GM18499 (cell line): Measurements from ENCODE around the gene FBXO10.
"Not testable (repeated sequence)": the region's sequence is repeated elsewhere in the genome, so short reads cannot be mapped to it uniquely, and the experiment has no call there.

Experiments
- ATAC-seq: cut with Tn5 transposase; IDR thresholded peaks from one replicate; pipeline ENCODE4 v1.9.1; 2021; ENCODE audit warnings: moderate number of reproducible peaks; ENCODE audit not compliant: insufficient read depth, unreplicated experiment

Gene FBXO10

DNA sequence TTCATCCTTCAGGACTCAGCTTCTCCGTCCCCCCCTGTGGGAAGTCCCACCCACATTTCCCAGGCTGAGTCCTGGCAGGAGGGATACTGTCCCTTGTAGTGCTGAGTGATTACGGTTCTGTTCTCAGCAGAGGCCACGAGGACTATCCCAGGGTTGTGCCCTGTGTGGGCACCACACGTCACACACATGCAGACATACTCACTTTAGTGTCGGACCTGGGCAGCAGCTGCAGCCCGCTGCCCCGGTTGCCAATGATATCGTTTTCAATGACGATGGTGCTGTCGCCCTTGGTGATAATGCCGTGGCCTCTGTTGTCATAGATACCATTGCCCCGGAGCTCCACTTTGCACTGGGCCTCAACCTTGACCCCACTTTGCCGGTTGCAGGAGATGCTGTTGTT lies 58.3 kb downstream of the FBXO10 start:
- ATAC-seq = no peak

DNA sequence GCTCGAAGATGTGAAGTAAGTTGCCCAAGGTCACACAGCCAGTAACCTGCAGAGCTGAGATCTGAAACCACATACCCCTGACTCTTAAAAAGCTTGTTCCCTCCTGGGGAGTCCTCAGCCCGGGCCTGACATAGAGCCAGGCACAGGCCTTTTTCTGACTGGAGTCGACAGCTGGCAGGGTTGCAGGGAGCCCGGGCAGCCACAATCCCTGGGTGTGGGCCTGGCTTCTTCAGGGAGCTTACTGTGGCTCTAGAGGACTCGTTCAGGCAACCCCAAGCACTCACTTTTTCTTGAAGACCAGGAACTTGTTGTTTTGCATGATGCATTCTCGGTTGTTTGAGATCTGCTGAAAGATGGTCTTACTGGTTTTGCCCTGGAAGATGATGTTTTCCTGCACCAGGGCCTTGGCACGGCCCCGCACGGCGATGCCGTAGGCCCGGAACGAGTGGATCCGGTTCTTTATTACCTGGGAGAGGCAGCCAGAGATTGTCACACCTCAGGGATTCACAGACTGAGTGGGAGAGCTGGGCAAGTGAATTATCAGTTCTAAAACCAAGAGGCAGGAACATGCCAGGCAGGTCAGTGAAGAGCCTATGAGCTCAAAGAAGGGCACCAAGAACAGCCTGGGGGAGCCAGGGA lies 60.4 kb downstream of the FBXO10 start:
- no peak for ATAC-seq

DNA sequence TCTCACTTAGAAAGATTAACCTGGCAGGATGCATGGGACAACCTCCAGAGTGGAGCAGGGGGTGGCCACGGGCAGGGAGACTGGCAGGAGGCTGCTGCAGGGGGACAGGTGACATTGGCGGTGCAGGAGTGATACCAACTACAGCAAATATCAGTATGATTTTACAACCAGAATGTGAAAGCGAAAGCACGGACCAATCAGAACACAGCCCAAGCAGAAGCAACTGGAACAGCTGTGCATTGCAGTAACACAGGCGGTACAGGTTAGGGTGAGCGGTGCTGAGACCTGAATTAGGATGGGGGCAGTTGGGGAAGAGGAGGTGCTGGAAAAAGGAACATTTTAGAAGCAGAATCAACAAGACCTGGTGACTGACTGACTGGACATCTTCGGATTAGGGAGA lies 61.2 kb downstream of the FBXO10 start:
- no peak for ATAC-seq

DNA sequence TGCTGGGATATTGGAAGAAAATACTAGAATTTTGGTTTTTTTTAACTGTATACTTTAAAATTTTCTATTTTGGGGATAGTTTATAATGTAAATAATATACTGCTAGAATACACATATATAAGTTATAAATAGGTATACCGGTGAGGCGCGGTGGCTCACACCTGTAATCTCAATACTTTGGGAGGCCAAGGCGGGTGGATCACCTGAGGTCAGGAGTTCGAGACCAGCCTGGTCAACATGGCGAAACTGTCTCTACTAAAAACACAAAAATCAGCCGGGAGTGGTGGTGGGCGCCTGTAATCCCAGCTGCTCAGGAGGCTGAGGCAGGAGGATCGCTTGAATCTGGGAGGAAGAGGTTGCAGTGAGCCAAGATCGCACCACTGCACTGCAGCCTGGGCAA lies 61.8 kb downstream of the FBXO10 start:
- not testable (repeated sequence) for ATAC-seq

DNA sequence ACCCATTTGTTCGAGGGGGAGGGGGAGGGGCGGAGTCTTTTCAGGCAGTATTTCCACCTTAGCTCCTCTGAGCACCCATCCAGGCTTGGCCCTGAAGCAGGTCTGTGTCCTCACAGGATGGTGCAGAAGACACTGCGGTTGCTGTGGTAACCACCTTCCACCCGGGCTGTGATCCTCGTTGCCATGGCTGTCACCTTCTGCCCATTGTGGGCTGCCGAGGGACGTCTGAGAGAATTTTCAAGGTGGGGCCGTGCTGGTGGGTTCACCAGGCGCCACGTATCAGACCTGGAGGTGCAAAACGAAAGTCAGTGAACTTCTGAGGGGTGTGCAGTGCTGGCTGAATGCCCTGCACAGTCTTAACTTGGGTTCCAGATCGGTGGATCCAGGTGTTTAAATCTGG lies 63.7 kb downstream of the FBXO10 start:
- ATAC-seq = no peak

DNA sequence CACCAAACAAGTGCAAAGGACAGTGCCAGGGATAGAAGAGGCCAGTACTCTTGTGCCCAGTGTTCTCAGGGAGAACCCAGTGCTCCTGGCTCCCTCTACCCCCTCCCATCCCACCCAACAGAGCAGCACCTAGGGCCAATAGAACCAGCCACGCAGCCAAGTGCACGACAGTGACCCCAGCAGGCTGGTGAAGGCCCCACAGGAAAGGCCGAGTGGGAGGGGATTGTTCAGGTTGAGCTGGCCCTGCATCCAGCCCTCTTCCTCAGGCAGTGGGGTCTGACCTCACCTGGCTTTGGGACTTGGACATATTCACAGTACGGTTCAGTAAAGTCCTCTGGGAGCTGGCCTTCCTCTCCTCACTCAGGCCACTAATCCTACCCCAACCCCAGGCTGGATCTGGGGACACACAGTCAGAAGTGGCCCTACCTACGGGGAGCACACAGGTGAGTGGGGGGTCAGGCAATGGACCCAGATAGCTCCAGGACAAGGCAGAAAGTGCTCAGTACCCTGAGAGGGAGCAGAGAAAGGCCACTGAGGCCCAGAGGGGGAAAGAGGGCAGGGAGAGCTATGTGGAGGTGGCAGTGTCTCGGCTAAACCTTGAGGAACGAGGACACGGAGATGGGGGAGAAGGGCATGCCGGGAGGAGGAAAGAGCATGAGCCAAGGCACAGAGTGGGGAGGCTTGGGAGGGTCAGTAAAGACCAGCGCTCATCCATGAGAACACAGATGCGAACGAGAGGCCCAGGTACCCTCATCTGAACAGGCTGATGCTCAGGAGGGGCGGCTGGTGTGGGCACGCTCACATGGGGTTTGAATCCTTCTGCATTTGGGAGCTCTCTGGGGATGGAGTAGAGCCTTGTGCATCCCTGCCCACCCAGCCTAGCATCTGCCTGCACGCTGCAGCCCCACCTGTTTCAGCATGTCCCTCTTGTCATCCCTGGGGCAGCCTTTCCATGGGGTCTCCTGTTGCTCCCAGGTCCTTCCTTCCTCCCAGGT lies 64.9 kb downstream of the FBXO10 start:
- no peak for ATAC-seq

DNA sequence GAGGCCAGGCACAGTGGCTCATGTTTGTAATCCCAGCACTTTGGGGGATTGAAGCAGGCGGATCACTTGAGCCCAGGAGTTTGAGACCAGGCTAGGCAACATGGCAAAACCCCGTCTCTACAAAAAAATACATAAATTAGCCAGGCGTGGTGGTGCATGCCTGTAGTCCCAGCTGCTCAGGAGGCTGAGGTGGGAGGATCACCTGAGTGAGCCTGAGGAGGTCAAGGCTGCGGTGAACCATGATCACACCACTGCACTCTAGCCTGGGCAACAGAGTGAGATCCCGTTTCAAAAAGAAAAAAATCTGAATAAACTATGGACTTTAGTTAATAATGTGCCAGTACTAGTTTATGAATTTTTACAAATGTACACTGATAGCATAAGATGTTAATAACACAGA lies 66.1 kb downstream of the FBXO10 start:
- ATAC-seq = not testable (repeated sequence)

DNA sequence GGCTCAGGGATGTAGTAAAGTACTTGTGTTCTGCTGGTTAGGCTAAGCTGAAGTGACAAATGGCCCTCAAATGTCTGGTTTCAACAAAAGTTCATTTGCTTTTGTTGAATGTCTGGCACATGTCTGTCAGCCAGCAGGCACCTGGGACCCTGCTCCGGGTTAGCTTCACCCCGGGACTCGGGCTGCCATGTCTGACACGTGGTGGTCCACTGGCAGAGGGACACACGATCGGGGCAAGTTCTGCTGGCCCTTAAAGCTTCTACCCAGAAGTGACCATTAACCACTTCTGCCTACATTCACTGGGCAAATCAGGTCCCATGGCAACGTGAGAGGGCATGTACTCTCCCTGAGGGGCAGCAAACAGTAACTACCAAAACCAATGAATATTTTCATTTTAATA lies 66.6 kb downstream of the FBXO10 start:
- no peak for ATAC-seq

DNA sequence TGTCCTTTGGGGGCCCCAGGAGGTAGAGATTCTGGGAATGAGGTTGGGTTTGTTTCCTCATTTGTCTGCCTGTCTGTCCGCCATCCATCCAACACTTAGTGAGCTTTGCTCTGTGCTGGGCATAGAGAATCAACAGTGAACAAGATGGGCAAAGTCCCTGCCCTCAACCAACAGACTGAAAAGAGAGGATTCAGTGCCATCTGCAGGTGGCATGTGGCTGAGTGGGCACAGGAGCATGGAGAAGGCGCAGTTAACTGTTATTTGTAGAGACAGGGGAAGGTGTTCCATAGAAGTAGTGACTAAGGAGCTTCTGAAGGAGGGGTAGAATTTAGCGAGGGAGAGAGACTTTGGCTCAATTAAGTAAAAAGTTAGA lies 67.4 kb downstream of the FBXO10 start:
- ATAC-seq = no peak

DNA sequence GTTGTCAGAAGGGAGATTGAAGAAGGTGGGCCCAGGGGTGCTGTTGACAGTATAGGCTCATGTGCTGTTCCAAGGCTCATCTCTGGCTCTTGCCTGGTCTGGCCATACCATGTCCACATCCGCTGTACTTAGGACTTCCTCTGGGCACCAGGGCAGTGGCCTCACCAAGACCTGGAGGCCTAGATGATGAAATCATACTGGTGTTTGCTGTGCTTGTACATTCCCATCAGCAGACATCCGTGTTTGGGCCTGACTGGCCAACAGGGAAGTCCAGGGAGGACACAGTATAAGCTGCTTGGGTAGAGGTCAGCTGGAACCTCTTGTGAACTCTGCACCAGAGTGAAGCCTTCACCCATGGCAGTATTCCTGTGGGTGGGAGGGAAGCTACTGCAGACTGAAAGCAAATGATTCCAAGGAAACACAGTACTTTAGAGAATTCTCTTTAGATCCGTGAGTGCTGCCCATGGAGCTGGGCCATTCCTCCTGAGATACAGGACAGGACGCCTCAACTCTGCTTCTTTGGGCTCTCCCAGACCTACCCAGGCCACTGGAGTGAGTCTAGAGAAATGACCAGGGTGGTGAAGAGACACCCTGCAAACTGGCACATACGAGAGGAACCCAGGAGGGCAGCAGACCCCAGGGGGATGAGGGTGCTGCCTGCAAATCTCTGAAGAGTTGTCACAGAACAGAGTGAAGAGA lies 67.9 kb downstream of the FBXO10 start:
- ATAC-seq = no peak

DNA sequence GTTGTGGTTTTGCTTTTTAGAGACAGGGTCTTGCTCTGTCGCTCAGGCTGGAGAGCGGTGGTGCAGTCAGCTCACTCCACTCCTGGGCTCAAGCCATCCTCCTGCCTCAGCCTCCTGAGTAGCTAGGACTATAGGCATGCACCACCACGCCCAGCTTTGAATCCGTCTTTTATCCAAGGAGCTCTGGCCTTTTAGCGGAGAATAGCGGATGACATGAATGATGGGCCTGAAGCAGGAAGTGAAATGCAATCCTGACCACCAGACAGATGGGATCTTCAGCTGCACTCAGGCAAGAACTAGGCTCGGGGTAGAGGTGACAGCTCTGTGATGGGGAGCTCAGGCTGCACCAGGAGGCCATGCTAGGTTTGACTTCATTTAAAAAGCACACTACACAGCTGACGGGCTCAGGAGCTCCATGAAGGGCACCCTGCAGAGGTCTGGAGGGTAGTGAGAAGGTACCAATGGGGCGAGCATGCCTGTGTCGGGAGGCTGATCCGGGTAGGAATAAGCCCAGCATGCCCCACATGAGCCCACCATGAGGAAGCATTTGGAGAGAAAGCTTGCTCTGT lies 68.5 kb downstream of the FBXO10 start:
- no peak for ATAC-seq

DNA sequence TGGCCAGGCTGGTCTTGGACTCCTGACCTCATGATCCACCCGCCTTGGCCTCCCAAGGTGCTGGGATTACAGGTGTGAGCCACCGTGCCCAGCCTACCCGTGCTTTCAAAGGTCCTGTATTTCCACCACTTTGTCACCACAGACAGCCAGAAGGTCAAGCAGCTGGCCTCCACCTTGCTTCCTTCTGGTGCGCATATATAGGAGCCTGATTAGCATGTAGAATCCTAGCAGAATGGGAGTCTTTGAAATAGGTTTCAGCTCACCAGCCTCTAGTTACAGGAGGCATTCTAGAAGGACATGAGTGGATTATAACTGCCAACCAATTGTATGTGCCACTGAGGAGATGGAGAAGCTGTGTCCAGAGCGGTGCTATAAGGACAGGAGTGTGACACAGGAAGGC lies 71.6 kb downstream of the FBXO10 start:
- ATAC-seq = no peak

DNA sequence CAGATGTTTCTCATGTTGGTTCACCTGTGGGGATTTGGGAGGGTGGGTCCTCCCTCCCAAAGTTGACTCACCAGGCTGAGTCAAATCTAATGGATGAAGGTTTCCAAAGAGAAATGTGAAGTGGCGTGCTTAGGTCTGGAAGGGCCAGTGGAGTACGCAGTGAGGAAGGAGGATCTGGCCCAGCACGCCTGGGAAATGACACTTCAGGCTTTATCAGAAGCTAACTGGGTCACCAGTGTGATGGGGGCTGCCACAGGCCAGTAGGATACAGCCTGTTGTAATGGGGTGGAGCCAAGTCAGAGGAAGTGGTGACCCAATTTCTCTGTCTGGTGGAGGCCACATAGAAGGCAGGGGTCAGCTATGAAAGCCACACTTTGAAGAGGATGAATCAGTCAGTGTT lies 72.4 kb downstream of the FBXO10 start:
- no peak for ATAC-seq

DNA sequence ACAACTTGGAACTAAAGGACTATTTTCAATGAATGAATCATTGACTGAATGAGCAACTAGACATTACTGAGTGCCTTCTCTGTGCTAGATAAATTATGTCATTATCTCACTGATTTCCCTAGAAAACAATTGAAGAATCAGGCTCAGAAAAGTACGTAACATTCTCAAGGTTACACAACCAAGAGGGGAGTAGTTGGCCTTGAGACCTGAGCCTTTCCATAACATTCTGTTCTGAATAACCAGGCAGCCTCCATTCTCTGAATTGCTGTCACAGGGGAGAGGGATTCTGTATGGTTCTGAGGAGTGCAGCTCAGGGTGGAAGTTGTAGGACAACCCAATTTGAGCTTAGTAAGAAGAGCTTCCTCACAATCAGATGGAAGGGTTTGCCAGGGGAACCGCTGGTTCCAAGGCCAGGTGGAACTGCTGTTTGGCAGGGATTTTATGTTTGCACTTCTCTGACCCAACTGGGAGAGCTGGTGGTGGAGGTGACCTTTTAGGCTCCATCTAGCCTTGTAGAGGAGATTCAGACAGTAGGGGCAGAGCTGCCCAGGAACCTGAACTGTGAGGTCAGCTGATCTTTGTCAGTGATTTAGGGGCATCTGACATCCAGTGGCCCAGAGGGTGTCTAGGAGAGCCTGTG lies 74.1 kb downstream of the FBXO10 start:
- no peak for ATAC-seq

DNA sequence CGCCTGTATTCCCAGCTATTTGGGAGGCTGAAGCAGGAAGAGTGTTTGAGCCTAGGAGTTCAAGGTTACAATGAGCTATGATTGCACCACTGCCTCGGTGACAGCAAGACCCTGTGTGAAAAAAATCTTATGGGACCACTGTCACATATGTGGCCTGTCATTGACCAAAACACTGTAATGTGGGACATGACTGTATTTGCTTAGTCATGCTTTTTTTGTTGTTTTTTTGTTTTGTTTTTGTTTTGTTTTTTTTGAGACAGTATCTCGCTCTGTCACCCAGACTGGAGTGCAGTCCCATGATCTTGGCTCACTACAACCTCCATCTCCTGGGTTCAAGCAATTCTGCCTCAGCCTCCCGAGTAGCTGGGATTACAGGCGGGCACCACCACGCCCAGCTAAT lies 76.9 kb downstream of the FBXO10 start:
- no peak for ATAC-seq

DNA sequence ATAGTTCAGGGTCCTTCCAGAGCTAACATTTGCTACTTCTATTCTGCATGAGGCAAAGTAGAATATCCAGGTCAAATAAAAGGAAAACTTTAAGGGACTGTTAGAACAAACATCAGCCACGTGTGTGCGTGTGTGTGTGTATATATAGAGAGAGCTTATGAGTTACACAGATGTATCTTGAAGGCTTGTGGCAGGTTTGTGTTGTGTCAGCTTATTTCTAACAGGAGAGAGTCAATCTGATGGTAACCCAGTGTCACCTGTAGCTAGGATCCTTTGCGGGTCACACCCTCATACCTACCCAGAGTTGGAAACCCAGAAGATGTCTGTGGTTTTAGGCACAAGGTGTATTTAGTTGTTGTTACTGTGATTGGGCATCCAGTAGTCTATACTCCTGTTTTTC lies 77.7 kb downstream of the FBXO10 start:
- no peak for ATAC-seq

DNA sequence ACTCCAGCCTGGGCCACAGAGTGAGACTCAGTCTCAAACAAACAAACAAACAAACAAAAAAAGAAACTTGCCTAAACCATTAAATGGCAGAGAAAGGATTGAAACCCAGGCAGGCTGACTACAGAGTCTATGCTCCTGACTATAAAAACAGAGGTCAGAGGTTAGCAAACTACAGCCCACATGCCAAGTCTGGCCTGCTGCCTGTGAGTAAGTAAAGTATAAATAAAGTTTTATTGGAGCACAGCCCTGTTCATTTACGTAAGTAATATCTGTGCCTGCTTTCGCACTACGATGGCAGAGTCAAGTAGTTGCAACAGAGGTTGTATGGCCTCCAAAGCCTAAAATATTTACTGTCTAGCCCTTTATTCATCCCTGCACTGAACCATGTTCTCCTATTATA lies 78.9 kb downstream of the FBXO10 start:
- ATAC-seq = no peak

DNA sequence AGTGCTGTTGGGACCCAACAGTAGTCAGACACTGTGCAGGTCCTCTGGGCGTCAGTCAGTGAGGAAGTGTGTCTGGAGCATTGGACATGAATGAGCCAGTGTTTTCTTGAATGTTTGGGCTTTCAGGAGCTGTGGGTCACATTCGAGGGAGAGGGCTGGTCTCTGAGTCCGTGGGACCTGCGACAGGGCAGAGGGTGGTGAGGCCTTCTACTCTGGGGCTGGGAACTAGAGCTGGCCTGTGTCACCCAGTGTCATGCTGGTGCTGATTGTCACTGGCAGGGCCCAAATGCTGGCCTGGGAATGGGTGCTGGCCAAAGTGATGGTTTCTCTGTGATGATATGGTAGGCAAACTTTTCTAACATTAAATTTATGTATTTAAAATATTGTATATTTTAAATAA lies 80.2 kb downstream of the FBXO10 start:
- ATAC-seq = no peak

DNA sequence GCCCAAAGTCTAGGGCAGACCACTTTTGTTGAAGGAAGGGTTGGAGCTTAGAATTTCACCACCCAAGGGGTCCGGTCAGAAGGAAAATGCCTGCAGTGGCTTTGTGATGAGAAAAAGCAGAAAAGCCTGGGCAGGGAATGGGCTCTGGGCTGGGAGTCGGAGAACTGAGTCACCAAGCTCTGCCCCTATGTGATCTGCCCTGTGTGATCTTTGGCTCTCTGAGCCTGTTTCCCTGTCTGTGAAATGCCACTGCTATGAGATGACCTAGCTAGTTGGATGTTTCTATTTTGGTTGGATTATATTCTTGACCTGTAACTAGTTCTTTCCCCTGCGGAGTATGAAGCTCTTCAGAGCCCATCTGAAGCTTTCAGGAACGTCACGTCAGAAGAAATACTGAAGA lies 80.6 kb downstream of the FBXO10 start:
- ATAC-seq = no peak

DNA sequence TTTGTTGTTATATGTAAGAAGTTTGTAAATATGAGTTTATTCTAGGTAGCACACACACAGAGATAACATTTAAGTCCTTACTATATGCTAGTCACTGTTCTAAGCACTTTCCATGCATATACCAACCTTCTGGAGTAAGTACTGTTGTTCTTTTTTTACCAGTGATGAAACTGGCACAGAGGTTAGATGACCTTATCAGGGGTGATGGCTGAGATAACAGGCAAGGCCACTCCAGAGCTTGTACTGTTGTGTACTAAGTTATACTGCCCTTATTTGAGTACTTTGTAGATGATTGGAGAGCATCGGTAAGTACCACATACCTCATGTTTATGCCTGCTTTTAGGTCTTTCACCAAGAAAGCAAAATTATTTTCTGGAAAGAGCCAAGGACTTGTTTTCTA lies 84.2 kb downstream of the FBXO10 start:
- no peak for ATAC-seq
